K562 (cell line): Measurements from ENCODE around the gene SORCS2. TPM values are rescaled to one million over a fixed set of nuclear protein-coding genes. Genes with fewer than 3 reads are reported as not detected.

Source experiments
- ATAC-seq: fragments of 200-7000 bp; cut with Tn5 transposase; 3 replicates; pipeline ENCODE4 v1.9.1; 2020; ENCODE audit warnings: moderate library complexity
- BruUV-seq: library from RNA; stranded (reverse); fragments of 400-500 nt; replicated peaks from 2 replicates; lab custom pipeline; 2021; lab: Mats Ljungman, UMichigan
- CTCF ChIA-PET: fragments of 300-600 bp; formaldehyde crosslinking; extraction: SDS; loops from one replicate; lab custom pipeline; 2021; ENCODE audit warnings: low intra/inter-chr PET ratio; lab: Yijun Ruan, JAX
- POLR2A ChIA-PET: fragments of 300-600, 350-650 bp; sonication (Branson Sonifier 250); formaldehyde crosslinking; extraction: SDS; loops from one replicate; lab custom pipeline; 2021; ENCODE audit warnings: antibody characterized with exemption, inconsistent platforms; lab: Yijun Ruan, JAX
- DNase-seq, 4 experiments: peaks; one replicate each; pipeline versions ENCODE4 v3.0.0 to v3.0.0-alpha.2; 2011 to 2018; ENCODE audit warnings: low spot score in 3 of 4, mixed read lengths in 3 of 4; ENCODE audit errors: extremely low read depth in 1 of 4
- FAIRE-seq: peaks from 2 replicates; lab custom pipeline; 2011; peaks lifted over from hg19 to GRCh38; lab: Jason Lieb, UNC
- H2AFZ ChIP-seq: 2 replicates; pipeline ENCODE4 v1.6.0; 2011; ENCODE audit warnings: low read depth, low read length, control low read depth, inconsistent platforms
- H3K27ac ChIP-seq: fragments of 200-600 bp; 3 replicates; pipeline ENCODE4 v1.8.0; 2011; ENCODE audit warnings: low read depth, mild to moderate bottlenecking, control low read depth, inconsistent platforms, low read length, moderate library complexity, mixed read lengths; ENCODE audit errors: extremely low read depth
- H3K27me3 ChIP-seq, 2 experiments: fragments of 300-600 bp in 1 of 2; 2 replicates in 1 of 2; 3 replicates in 1 of 2; pipeline versions ENCODE4 v1.6.0 to v1.8.0; 2011; ENCODE audit warnings: inconsistent platforms in 2 of 2, low read length in 2 of 2, mild to moderate bottlenecking in 1 of 2, mixed read lengths in 1 of 2, moderate library complexity in 1 of 2; ENCODE audit not compliant: control insufficient read depth in 2 of 2, insufficient read depth in 2 of 2
- H3K36me3 ChIP-seq: fragments of 300-600 bp; 3 replicates; pipeline ENCODE4 v1.8.0; 2011; ENCODE audit warnings: mild to moderate bottlenecking, low read length, inconsistent platforms; ENCODE audit not compliant: control insufficient read depth, insufficient read depth
- H3K4me1 ChIP-seq, 2 experiments: fragments of 200-600 bp in 1 of 2; replicated peaks in 1 of 2; 2 replicates in 1 of 2; 3 replicates in 1 of 2; pipeline versions ENCODE4 v1.5.1 to v1.8.0; 2011; ENCODE audit warnings: inconsistent platforms in 2 of 2, low read length in 2 of 2, mild to moderate bottlenecking in 1 of 2, mixed read lengths in 1 of 2, moderate library complexity in 1 of 2; ENCODE audit not compliant: control insufficient read depth in 2 of 2, insufficient read depth in 2 of 2
- H3K4me2 ChIP-seq: 2 replicates; pipeline ENCODE4 v1.6.1; 2011; ENCODE audit warnings: low read length, control low read depth, inconsistent platforms, mixed read lengths; ENCODE audit not compliant: insufficient read depth
- H3K4me3 ChIP-seq: fragments of 200-600 bp; sonication (generic), shearing (Covaris generic); 2 replicates; pipeline ENCODE4 v1.5.1; 2016; ENCODE audit warnings: control low read depth, inconsistent platforms
- H3K79me2 ChIP-seq: fragments of 200-600 bp; 3 replicates; pipeline ENCODE4 v1.8.0; 2011; ENCODE audit warnings: low read length, inconsistent platforms; ENCODE audit not compliant: control insufficient read depth, insufficient read depth
- H3K9ac ChIP-seq, 2 experiments: 2 replicates each; pipeline versions ENCODE4 v1.6.0 to v1.6.1; 2011; ENCODE audit warnings: low read depth in 2 of 2, low read length in 2 of 2, control low read depth in 1 of 2, inconsistent platforms in 1 of 2, mild to moderate bottlenecking in 1 of 2, mixed read lengths in 1 of 2; ENCODE audit not compliant: insufficient read depth in 1 of 2
- H3K9me1 ChIP-seq: one replicate; pipeline ENCODE4 v1.6.0; 2011; ENCODE audit warnings: inconsistent platforms, mild to moderate bottlenecking, low read length, moderate library complexity; ENCODE audit not compliant: control insufficient read depth, insufficient read depth
- H3K9me3 ChIP-seq: replicated peaks from 2 replicates; pipeline ENCODE4 v1.5.1; 2011; ENCODE audit warnings: low read depth, low read length, inconsistent platforms; ENCODE audit not compliant: control insufficient read depth, insufficient read depth
- H4K20me1 ChIP-seq: replicated peaks from 2 replicates; pipeline ENCODE4 v1.6.1; 2011; ENCODE audit warnings: low read length, inconsistent platforms, mixed read lengths; ENCODE audit not compliant: control insufficient read depth, insufficient read depth
- EP400 ChIP-seq: fragments of 450-650 bp; IDR thresholded peaks from 2 replicates; pipeline ENCODE4 v1.6.1; 2017; ENCODE audit warnings: antibody characterized with exemption, mild to moderate bottlenecking, moderate library complexity
- KDM1A ChIP-seq, 2 experiments: fragments of 450-650 bp; IDR thresholded peaks; 2 replicates each; pipeline ENCODE4 v1.6.1; 2016; ENCODE audit warnings: mild to moderate bottlenecking in 2 of 2
- PHB2 ChIP-seq: fragments of 450-650 bp; IDR thresholded peaks from 2 replicates; pipeline ENCODE4 v1.6.1; 2017; ENCODE audit warnings: low read depth
- YY1 ChIP-seq, 3 experiments: IDR thresholded peaks; 2 replicates each; pipeline ENCODE4 v1.6.1; 2011; ENCODE audit warnings: low read length in 2 of 3, mild to moderate bottlenecking in 2 of 3, moderate library complexity in 2 of 3, borderline replicate concordance in 1 of 3, control low read depth in 1 of 3, low read depth in 1 of 3; ENCODE audit not compliant: insufficient read depth in 3 of 3, insufficient replicate concordance in 2 of 3, control insufficient read depth in 1 of 3, insufficient read length in 1 of 3; ENCODE audit errors: extremely low read depth in 1 of 3
- ZNF263 ChIP-seq: sonication (generic); formaldehyde crosslinking; IDR thresholded peaks from 2 replicates; pipeline ENCODE4 v1.8.0; 2022; ENCODE audit warnings: mild to moderate bottlenecking, missing genetic modification reagents, borderline replicate concordance
- ZNF76 ChIP-seq: fragments of 250-450 bp; sonication (Bioruptor Pico); IDR thresholded peaks from 2 replicates; pipeline ENCODE4 v1.4.0; 2020; ENCODE audit warnings: mild to moderate bottlenecking, moderate library complexity, borderline replicate concordance
- WGBS: fragments of 100-300 bp; shearing (Covaris generic); methylation state at CpG from one replicate; pipeline ENCODE4 v1.1.6; 2016; ENCODE audit warnings: low coverage, mixed read lengths; ENCODE audit not compliant: insufficient coverage; ENCODE audit errors: missing lambda C conversion rate; 5-methylcytosine and 5-hydroxymethylcytosine counted together
- in situ Hi-C: fragments of 300-500 bp; cut with MboI; formaldehyde crosslinking; loops from 4 replicates; pipeline ENCODE4 v1.15.0; 2018; ENCODE audit warnings: inconsistent platforms, mixed read lengths
- intact Hi-C: fragments of 100-400 bp; cut with micrococcal nuclease; formaldehyde crosslinking; loops from 2 replicates; pipeline ENCODE4 v1.14.2; 2022
- polyA plus RNA-seq, 8 experiments: library from polyadenylated mRNA; depleted of rRNA in 4 of 8; stranded (reverse) in 5 of 8; unstranded in 3 of 8; fragments of >200 nt; fragmentation: Nextera tagmentation in 2 of 8; fragmentation: Illumina TruSeq in 1 of 8; extraction: Ambion mirVana in 2 of 8; extraction: Trizol in 1 of 8; gene quantifications; 2 replicates each; pipeline versions ENCODE4 v1.2.1 to v1.2.3, GENCODE V29; 2011 to 2014; ENCODE audit warnings: inconsistent platforms in 1 of 8, missing spikeins in 1 of 8
- total RNA-seq, 7 experiments: library from RNA; depleted of rRNA in 6 of 7; stranded (reverse); fragments of >200 nt in 6 of 7; fragmentation: Illumina TruSeq in 2 of 7; extraction: Trizol in 2 of 7; gene quantifications; 2 replicates each; pipeline versions ENCODE4 v1.2.1 to v1.2.3, GENCODE V29; 2011 to 2021; ENCODE audit warnings: low replicate concordance in 1 of 7
- TF ChIP-seq, protein P1 (sequence below), 2 experiments: fragments of 450-650 bp in 1 of 2; IDR thresholded peaks; 2 replicates each; pipeline ENCODE4 v1.6.1; 2011 to 2017; ENCODE audit warnings: low read depth in 2 of 2, antibody characterized with exemption in 1 of 2, borderline replicate concordance in 1 of 2, low read length in 1 of 2, mild to moderate bottlenecking in 1 of 2, mixed read lengths in 1 of 2; ENCODE audit not compliant: control insufficient read depth in 1 of 2
- TF ChIP-seq, protein P2 (sequence below): fragments of 450-650 bp; formaldehyde crosslinking; IDR thresholded peaks from 2 replicates; pipeline ENCODE4 v1.4.0; 2022; ENCODE audit warnings: missing genetic modification characterization
- TF ChIP-seq, protein P3 (sequence below): fragments of 250-450 bp; sonication (Bioruptor Pico); IDR thresholded peaks from 2 replicates; pipeline ENCODE4 v1.5.0; 2020; ENCODE audit warnings: mild to moderate bottlenecking
- TF ChIP-seq, protein P4 (sequence below): fragments of 250-450 bp; sonication (Bioruptor Pico); IDR thresholded peaks from 2 replicates; pipeline ENCODE4 v1.5.1; 2021; ENCODE audit warnings: mild to moderate bottlenecking

Gene SORCS2
- total and polyA plus RNA-seq, 9 of the 15 experiments (the other 6 are each of a cell fraction or from before 2014, with no cell fraction given) = not detected

DNA sequence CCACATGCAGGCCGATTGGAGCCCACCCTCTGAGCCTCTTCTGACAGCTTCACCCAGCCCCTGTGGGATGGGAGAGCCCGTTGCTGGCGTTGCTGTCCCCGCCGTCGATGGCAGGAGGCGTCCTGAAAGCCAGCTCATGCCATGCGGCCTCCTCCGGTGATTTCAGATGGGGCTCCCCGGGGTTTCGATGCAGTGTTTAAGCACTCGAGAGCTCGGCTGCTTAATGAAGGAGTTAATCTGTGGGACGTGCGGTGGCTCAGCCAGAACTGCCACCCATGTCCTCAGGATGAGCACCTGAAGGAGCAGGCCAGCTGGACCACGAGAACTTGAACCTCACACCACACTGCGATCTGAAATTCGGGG is 95.6 kb downstream of the SORCS2 start:
- Histone ChIP-seq H3K4me2 (no peak overlapping the region), H3K9me3 (no peaks in the 10 kb centered on the region), H3K4me1 (no peaks in the 10 kb centered on the region; a peak in 1 of 5 replicates), H4K20me1 (peaks cover 9% of the 10 kb centered on the region; the same call in 1 of the 2 replicates), H2AFZ (no peak overlapping the region), H3K9ac (no peak overlapping the region), H3K27ac (no peak overlapping the region), H3K79me2 (no peaks in the 10 kb centered on the region), H3K27me3 (peaks cover 11 to 71% of the 10 kb centered on the region in 2 experiments), H3K4me3 (no peak overlapping the region), H3K9me1 (no peaks in the 10 kb centered on the region), H3K36me3 (no peaks in the 10 kb centered on the region)
- CTCF ChIA-PET = no interaction called here
- BruUV-seq = no TSS peak
- intact Hi-C loops = no loop called here
- POLR2A ChIA-PET = interaction anchor here (0.6 to 0.9 kb wide), 3 partner anchors 8 to 167 kb away, joined by 3 to 4 read pairs (median 3); no protein-coding TSS in a partner anchor
- no peak for ATAC-seq
- under 1% methylated on average over 18 of the region's 18 CpGs for WGBS
- no peak for FAIRE-seq
- no peak for DNase-seq
- TF ChIP-seq, protein P1, sequence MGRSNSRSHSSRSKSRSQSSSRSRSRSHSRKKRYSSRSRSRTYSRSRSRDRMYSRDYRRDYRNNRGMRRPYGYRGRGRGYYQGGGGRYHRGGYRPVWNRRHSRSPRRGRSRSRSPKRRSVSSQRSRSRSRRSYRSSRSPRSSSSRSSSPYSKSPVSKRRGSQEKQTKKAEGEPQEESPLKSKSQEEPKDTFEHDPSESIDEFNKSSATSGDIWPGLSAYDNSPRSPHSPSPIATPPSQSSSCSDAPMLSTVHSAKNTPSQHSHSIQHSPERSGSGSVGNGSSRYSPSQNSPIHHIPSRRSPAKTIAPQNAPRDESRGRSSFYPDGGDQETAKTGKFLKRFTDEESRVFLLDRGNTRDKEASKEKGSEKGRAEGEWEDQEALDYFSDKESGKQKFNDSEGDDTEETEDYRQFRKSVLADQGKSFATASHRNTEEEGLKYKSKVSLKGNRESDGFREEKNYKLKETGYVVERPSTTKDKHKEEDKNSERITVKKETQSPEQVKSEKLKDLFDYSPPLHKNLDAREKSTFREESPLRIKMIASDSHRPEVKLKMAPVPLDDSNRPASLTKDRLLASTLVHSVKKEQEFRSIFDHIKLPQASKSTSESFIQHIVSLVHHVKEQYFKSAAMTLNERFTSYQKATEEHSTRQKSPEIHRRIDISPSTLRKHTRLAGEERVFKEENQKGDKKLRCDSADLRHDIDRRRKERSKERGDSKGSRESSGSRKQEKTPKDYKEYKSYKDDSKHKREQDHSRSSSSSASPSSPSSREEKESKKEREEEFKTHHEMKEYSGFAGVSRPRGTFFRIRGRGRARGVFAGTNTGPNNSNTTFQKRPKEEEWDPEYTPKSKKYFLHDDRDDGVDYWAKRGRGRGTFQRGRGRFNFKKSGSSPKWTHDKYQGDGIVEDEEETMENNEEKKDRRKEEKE (IDR thresholded peaks at IDR 0.05; ENCODE audit: borderline replicate concordance in 1 of 2, control insufficient read depth in 1 of 2, low read depth in 2 of 2, low read length in 1 of 2) = no peak
- TF ChIP-seq, protein P2, sequence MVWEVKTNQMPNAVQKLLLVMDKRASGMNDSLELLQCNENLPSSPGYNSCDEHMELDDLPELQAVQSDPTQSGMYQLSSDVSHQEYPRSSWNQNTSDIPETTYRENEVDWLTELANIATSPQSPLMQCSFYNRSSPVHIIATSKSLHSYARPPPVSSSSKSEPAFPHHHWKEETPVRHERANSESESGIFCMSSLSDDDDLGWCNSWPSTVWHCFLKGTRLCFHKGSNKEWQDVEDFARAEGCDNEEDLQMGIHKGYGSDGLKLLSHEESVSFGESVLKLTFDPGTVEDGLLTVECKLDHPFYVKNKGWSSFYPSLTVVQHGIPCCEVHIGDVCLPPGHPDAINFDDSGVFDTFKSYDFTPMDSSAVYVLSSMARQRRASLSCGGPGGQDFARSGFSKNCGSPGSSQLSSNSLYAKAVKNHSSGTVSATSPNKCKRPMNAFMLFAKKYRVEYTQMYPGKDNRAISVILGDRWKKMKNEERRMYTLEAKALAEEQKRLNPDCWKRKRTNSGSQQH (CRISPR knock-in tag) = no peak
- no peak for TF ChIP-seq EP400
- no peak for TF ChIP-seq YY1 (IDR thresholded peaks at IDR 0.05; ENCODE audit: borderline replicate concordance in 1 of 3, control insufficient read depth in 1 of 3, extremely low read depth in 1 of 3, insufficient read depth in 3 of 3, insufficient read length in 1 of 3, insufficient replicate concordance in 2 of 3, low read depth in 1 of 3, low read length in 2 of 3)
- TF ChIP-seq, protein P3, sequence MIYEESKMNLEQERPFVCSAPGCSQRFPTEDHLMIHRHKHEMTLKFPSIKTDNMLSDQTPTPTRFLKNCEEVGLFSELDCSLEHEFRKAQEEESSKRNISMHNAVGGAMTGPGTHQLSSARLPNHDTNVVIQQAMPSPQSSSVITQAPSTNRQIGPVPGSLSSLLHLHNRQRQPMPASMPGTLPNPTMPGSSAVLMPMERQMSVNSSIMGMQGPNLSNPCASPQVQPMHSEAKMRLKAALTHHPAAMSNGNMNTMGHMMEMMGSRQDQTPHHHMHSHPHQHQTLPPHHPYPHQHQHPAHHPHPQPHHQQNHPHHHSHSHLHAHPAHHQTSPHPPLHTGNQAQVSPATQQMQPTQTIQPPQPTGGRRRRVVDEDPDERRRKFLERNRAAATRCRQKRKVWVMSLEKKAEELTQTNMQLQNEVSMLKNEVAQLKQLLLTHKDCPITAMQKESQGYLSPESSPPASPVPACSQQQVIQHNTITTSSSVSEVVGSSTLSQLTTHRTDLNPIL (CRISPR knock-in tag) = no peak
- TF ChIP-seq KDM1A (IDR thresholded peaks at IDR 0.05) = no peak
- TF ChIP-seq, protein P4, sequence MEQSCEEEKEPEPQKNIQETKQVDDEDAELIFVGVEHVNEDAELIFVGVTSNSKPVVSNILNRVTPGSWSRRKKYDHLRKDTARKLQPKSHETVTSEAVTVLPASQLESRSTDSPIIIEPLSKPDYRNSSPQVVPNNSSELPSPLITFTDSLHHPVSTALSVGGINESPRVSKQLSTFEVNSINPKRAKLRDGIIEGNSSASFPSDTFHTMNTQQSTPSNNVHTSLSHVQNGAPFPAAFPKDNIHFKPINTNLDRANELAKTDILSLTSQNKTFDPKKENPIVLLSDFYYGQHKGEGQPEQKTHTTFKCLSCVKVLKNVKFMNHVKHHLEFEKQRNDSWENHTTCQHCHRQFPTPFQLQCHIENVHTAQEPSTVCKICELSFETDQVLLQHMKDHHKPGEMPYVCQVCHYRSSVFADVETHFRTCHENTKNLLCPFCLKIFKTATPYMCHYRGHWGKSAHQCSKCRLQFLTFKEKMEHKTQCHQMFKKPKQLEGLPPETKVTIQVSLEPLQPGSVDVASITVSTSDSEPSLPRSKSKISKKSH (CRISPR knock-in tag) = no peak
- TF ChIP-seq PHB2 = no peak
- TF ChIP-seq ZNF263 (CRISPR knock-in tag) = no peak
- TF ChIP-seq ZNF76 = no peak
- in situ Hi-C loops = no loop called here
